Left ventricle myocardium inferior (tissue), 1 donor: ENCODE results near the gene PDE1C. TPM values are rescaled to one million over a fixed set of nuclear protein-coding genes. Genes with fewer than 3 reads are reported as not detected.

Experiments
- DNase-seq: peaks from one replicate; pipeline ENCODE4 v3.0.0-alpha.2; 2020
- H3K27ac ChIP-seq: fragments of 200-600 bp; replicated peaks from 2 replicates; pipeline ENCODE4 v1.8.0; 2021
- H3K27me3 ChIP-seq: fragments of 200-600 bp; 2 replicates; pipeline ENCODE4 v1.8.0; 2021; ENCODE audit warnings: low read depth
- H3K36me3 ChIP-seq: fragments of 200-600 bp; 2 replicates; pipeline ENCODE4 v1.8.0; 2021
- H3K4me1 ChIP-seq: fragments of 200-600 bp; 2 replicates; pipeline ENCODE4 v1.8.0; 2021
- H3K4me3 ChIP-seq: fragments of 200-600 bp; 2 replicates; pipeline ENCODE4 v1.8.0; 2021; ENCODE audit warnings: mild to moderate bottlenecking, moderate library complexity
- H3K9me3 ChIP-seq: fragments of 200-600 bp; replicated peaks from 2 replicates; pipeline ENCODE4 v1.8.0; 2021
- intact Hi-C: fragments of 100-400 bp; cut with micrococcal nuclease; formaldehyde crosslinking; loops from one replicate; pipeline ENCODE4 v1.11.0; 2022
- total RNA-seq: library from RNA; stranded (reverse); fragmentation: NEBNext Ultra II Directional; extraction: Animal tissue kit (Norgen Biotek cat#: 25700); gene quantifications from one replicate; pipeline ENCODE4 v1.2.1, GENCODE V29; 2021
- TF ChIP-seq, protein P1 (sequence below): fragments of 200-600 bp; IDR thresholded peaks from 2 replicates; pipeline ENCODE4 v1.8.0; 2021; ENCODE audit warnings: antibody characterized with exemption, mild to moderate bottlenecking, borderline replicate concordance
- donor health status: DM: no; HTN: yes; CAD: no; lungs with severe emphysema.

Gene PDE1C
- total RNA-seq, 1 donor from 2014 or later = 207 TPM

DNA sequence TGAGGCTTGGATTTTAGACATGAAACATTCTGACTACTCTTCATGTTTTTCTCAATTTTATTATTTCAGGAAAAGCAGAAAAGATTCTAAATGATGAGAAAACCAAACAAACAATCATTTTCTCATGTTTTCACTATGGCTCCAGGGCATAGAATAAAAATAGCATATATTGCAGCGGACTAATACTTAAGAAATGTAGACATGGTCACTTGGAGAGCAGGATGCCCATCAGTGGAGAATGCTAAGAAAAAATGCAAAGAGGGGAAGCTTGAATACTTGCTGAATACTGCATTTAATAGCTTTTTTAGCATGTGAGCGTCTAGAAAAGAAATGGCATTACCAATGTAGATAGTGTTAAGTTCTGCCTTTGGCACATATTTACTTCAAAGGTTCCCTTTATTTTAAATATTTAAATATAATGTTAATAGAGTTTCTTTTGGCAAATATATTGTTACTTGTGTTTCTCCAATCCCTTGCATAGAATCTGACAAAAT lies 275.3 kb downstream of the PDE1C start:
- no peaks in the 10 kb centered on the region for H3K4me1 ChIP-seq
- H3K27me3 ChIP-seq = no peaks in the 10 kb centered on the region
- no peak overlapping the region for H3K4me3 ChIP-seq
- intact Hi-C loops = no loop called here
- no peaks in the 10 kb centered on the region for H3K9me3 ChIP-seq
- H3K36me3 ChIP-seq = peaks cover 2% of the 10 kb centered on the region
- TF ChIP-seq, protein P1, sequence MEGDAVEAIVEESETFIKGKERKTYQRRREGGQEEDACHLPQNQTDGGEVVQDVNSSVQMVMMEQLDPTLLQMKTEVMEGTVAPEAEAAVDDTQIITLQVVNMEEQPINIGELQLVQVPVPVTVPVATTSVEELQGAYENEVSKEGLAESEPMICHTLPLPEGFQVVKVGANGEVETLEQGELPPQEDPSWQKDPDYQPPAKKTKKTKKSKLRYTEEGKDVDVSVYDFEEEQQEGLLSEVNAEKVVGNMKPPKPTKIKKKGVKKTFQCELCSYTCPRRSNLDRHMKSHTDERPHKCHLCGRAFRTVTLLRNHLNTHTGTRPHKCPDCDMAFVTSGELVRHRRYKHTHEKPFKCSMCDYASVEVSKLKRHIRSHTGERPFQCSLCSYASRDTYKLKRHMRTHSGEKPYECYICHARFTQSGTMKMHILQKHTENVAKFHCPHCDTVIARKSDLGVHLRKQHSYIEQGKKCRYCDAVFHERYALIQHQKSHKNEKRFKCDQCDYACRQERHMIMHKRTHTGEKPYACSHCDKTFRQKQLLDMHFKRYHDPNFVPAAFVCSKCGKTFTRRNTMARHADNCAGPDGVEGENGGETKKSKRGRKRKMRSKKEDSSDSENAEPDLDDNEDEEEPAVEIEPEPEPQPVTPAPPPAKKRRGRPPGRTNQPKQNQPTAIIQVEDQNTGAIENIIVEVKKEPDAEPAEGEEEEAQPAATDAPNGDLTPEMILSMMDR = no peak
- H3K27ac ChIP-seq = no peak overlapping the region
- no peak for DNase-seq

DNA sequence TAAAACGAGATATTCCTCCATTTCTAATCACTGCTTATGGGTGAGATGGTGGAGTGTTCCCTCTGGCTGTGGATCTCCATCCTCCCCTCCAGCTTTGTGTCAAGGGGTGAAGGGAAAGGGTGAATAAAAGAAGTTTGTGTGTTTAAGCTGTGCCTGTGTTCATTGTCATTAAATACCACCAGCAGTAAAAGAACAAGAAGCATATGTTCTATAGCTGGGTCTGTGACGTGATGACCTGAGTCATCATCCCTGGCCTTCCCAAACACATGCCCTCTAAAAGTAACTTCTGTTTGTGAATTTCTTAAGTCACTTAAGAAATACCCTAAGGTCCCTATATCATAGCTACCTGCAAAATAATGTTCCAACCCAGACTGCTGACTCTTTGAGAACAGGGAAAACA lies 278.3 kb downstream of the PDE1C start:
- Histone ChIP-seq H3K27me3 (no peaks in the 10 kb centered on the region), H3K27ac (no peak overlapping the region), H3K4me1 (no peaks in the 10 kb centered on the region), H3K36me3 (peaks cover 6% of the 10 kb centered on the region), H3K4me3 (no peak overlapping the region), H3K9me3 (no peaks in the 10 kb centered on the region)
- no peak for DNase-seq
- intact Hi-C loops = no loop called here
- TF ChIP-seq, protein P1 = no peak

DNA sequence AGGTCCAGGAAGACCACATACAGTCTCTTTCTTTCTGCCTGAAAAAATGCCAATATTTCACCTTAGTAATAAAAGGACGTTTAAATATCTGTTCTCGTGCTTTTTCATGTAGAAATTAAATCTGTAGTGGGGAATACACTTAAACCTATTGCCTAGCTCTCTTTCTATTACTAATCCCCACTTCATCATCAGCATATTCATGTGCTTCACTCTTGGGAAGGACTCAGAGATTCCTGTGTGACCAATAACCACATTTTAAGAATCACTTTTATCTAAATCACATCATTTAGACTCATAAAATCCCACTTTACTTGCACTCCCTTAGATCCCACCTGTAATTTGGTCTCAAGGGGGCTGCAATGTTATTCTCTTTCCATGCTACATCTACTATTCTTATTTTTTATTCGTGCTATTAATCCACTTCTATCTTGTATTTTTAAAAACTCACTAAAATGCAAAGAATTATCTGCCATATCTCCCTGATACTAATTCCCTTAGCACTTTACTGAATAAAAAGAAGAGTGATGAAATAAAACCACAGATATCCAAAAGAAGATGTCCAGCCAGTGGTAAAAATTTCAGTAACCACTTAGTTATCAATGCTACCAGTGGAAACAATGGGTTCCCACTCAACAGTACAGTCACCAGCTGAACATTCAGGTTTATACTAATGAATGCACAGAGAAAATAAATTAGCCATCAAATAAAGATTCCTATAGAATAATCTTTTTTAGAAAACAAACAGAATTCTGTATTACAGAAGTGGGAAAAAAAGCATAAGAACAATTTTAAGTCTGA lies 281.1 kb downstream of the PDE1C start:
- no peaks in the 10 kb centered on the region for H3K27me3 ChIP-seq

DNA sequence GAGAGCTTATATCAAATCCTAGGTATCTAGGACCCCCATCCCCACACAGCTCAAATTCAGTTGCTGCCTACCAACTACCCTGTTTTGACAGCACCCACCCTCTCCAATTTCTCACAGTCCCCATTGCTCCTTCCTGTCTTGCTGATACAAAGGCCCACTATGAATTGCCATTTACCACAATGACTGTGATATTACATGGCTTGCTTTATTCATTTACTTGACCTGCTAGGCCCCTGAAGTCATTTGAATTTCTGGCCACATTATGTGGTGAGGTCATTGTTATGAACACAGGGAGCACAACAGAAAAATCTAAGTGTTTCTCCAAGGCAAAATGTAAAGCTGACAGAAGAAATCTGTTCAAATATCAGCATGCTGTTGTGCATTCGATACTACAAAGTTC lies 281.8 kb downstream of the PDE1C start:
- Histone ChIP-seq H3K36me3 (peaks cover 6% of the 10 kb centered on the region), H3K27ac (no peak overlapping the region), H3K9me3 (no peaks in the 10 kb centered on the region), H3K4me1 (peaks cover 5% of the 10 kb centered on the region), H3K27me3 (no peaks in the 10 kb centered on the region), H3K4me3 (no peak overlapping the region)
- intact Hi-C loops = no loop called here
- TF ChIP-seq, protein P1 = no peak
- no peak for DNase-seq

More for the DNA sequence above, 281.1 kb downstream of the PDE1C start:
- DNase-seq = no peak
- H3K4me1 ChIP-seq = peaks cover 5% of the 10 kb centered on the region
- H3K27ac ChIP-seq = no peak overlapping the region
- H3K9me3 ChIP-seq = no peaks in the 10 kb centered on the region
- H3K4me3 ChIP-seq = no peak overlapping the region
- H3K36me3 ChIP-seq = peaks cover 6% of the 10 kb centered on the region
- TF ChIP-seq, protein P1 = no peak
- intact Hi-C loops = no loop called here

DNA sequence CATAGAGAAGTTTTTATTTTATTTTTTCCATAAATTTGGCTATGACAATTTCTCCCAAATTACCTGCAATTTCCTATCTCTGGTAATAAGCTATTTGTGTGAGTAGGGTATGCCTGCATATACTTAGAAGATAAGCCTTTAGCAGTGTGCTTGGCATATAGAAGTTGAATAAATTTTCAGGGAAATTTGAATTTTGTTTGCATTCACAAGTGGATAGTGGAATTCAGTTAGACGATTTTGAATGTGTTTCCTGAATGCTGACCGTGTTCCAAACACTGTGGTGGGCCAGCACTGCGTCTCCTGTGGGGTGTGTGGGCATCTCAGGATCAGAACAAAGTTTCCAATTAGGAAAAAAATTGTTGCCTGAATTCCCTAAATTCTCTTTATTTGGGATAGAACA lies 283.9 kb downstream of the PDE1C start:
- intact Hi-C loops = no loop called here
- Histone ChIP-seq H3K4me1 (peaks cover 5% of the 10 kb centered on the region), H3K9me3 (no peaks in the 10 kb centered on the region), H3K27ac (no peak overlapping the region), H3K27me3 (no peaks in the 10 kb centered on the region), H3K4me3 (no peak overlapping the region), H3K36me3 (peaks cover 6% of the 10 kb centered on the region)
- DNase-seq = no peak
- TF ChIP-seq, protein P1 = no peak
